ENCODE data around the gene AP5M1.
"Not testable (repeated sequence)": the region's sequence is repeated elsewhere in the genome, so short reads cannot be mapped to it uniquely, and the experiment has no call there.

AP5M1 gene, protein sequence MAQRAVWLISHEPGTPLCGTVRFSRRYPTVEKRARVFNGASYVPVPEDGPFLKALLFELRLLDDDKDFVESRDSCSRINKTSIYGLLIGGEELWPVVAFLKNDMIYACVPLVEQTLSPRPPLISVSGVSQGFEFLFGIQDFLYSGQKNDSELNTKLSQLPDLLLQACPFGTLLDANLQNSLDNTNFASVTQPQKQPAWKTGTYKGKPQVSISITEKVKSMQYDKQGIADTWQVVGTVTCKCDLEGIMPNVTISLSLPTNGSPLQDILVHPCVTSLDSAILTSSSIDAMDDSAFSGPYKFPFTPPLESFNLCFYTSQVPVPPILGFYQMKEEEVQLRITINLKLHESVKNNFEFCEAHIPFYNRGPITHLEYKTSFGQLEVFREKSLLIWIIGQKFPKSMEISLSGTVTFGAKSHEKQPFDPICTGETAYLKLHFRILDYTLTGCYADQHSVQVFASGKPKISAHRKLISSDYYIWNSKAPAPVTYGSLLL

DNA sequence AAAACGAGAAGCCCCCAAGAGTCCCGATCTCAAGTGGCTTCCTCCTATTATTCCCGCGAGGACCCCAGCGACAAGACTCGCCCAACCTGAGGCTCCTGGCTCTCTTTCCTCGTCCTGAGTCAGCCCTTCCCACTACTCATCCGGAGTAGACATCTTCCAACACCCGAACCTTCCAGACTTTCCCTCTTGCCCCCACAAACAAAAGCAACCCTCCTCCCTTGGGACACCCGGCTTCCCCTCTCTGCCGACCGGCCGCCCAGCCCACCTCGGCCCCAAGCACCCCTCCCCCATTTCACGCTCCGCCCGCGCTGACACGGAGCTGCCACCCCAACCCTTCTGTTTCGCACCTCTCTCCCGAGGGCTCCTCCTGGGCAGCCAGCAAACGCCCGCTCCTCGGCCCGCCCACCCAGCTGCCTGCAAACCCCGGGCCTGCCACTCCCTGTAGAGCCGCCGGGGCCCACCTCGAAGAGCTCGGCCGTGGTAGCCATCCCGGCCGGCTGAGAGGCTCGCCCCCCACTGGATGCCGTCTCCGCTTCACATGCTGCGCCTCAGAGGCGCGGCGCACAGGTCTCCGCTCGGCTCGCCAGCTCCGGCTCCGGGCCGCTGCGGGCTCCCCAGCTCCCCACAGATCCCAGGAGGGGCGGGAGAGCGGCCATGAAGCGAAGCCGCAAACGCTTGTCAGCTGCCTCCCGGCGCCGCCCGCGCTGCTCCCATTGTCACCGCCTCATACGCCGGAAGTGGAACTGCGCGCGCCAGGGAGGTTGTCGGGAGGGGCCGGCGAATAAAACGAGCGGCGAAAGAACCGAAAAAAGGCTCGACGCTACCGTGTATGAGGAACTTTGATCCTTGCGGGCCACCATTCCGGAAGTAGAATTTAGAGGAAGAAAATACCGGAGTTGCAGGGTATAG lies at the start of gene AP5M1, which contains the start of gene EXOC5:
Gene AP5M1 (plus strand): TSS at position 811 of the 909 bp plus-strand sequence. CDS start 344 bp downstream, outside the sequence.
Gene EXOC5 (minus strand): TSS at position 745 of the 909 bp plus-strand sequence. CDS start 257 bp downstream, at position 488.
- peak; percentile 81 for DNase-seq (ENCODE audit: low read depth)

DNA sequence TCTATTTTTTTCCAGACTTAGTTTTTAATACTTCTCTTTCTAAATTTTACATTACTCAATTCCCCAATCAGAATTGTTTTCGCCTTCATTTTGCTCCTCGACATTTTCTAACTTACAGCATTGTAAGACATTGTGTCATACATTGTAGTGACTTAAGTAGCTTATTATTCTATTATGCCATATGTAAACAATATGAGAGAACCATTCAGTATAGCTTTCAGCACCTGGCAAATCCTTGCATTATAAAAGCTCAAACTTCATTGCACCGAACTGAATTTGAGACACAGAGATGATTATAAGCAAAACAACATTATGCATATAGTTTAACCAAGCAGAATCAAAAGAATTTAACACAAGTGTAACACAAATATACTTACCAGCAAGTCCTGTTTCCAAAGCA lies 46.8 kb upstream of the AP5M1 start:
- no peak for DNase-seq (ENCODE audit: low read depth)

DNA sequence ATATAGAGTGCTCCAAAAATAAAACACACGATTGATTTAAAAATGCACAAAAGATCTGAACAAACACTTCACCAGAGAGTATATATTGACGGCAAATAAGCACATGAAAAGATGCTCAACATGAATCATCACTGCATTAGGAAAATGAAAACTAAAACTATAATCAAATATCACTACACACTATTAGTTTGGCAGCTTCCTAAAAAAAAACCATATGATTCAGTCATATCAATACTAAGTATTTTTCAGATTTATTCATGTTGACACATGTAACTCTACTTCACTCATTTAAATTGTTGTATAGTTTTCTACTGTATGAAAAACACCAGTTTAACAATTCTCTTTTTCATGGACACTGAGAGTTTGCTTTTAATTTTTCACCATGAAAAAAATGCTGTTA lies 41.7 kb upstream of the AP5M1 start:
- DNase-seq (ENCODE audit: low read depth) = no peak

DNA sequence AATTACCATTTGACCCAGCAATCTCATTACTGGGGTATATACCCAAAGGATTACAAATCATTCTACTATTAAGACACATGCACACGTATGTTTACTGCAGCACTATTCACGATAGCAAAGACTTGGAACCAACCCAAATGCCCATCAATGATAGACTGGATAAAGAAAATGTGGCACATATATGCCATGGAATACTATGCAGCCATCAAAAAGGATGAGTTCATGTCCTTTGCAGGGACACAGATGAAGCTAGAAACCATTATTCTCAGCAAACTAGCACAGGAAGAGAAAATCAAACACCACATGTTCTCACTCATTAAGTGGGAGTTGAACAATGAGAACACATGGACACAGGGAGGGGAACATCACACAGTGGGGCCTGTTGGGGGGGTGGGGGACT lies 40.5 kb upstream of the AP5M1 start:
- DNase-seq (ENCODE audit: low read depth) = not testable (repeated sequence)

DNA sequence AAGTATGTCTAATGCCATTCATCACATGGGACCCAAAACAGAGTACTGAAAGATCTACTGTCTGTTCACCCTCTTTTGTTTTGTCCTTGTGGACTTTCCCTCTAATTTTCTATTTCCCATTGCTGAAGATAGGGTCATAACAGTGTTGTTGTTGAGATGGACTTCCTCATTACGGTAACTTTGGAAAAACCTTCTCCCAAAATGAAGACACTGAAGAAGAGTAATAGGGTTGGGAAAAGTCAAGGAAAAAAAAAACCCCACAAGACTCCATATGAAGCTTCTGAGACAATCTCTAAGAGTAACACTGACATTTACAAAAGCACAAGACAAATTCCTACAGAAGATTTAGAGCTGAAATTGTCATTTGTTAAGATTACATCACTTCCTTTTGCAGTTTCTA lies 36.8 kb upstream of the AP5M1 start:
- DNase-seq (ENCODE audit: low read depth) = no peak

DNA sequence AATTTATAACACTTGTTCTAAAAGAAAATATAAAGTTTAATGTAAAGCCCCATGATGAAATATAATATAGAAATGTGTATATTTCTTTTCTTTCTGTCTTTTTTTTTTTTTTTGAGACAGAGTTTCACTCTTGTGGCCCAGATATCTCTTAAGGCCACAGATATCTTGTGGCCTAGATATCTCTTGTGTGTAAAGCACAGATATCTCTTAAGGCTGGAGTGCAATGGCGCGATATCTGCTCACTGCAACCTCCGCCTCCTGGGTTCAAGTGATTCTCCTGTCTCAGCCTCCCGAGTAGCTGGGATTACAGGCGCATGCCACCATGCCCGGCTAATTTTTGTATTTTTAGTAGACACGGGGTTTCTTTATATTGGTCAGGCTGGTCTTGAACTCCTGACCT lies 28.7 kb upstream of the AP5M1 start:
- not testable (repeated sequence) for DNase-seq (ENCODE audit: low read depth)

DNA sequence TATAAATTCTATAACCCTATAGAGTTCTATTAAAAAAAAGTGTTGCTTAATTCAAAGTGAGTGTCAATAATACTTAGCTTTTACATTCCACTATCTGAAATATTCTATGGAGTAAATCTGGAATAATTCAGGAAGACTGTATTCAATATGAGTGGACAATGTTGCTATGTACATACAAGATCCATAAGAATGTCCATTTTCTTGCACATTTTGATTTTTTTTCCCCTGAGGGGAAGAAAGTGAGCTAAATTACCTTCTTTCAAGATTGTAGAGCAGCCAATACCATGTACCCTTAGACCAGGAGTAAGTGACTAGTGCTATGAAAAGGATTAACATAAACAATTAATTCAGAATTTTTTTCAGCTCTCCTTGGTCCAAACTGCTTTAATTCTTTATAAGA lies 25.5 kb upstream of the AP5M1 start:
- no peak for DNase-seq (ENCODE audit: low read depth)

DNA sequence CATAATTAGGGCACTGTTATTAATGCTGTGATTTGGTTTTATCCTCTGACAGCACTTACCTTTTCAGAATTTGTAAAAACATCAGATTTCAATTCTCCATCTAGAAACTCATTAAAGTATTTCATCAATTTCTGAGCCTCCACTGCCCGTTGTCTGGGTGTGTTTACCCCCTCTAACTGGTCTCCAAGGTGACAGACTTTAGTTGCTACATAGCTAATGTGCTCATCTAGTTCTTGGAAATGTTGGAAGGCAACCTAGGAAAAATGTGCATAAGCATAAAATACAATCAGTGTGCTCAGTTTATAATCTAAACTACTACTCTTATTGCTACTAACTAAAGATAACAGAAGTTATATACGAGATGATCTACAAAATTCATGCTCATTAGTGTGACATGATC lies 24.7 kb upstream of the AP5M1 start:
- DNase-seq (ENCODE audit: low read depth) = no peak

DNA sequence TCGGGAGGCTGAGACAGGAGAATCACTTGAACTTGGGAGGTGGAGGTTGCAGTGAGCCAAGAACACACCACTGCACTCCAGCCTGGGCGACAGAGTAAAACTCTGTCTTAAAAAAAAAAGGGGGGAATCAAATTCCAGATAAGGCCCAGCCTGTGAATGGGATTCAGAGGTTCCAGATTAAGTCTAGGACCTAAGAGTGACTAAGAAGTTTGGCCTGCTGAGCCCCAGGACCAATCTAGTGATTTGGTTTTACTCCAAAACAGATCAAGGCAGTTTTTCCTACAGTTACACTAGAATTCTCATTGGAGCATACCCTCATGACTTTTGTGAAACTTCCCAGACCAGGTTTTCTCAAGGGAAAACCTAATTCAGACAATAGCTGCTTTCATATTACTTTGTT lies 22.8 kb upstream of the AP5M1 start:
- no peak for DNase-seq (ENCODE audit: low read depth)

DNA sequence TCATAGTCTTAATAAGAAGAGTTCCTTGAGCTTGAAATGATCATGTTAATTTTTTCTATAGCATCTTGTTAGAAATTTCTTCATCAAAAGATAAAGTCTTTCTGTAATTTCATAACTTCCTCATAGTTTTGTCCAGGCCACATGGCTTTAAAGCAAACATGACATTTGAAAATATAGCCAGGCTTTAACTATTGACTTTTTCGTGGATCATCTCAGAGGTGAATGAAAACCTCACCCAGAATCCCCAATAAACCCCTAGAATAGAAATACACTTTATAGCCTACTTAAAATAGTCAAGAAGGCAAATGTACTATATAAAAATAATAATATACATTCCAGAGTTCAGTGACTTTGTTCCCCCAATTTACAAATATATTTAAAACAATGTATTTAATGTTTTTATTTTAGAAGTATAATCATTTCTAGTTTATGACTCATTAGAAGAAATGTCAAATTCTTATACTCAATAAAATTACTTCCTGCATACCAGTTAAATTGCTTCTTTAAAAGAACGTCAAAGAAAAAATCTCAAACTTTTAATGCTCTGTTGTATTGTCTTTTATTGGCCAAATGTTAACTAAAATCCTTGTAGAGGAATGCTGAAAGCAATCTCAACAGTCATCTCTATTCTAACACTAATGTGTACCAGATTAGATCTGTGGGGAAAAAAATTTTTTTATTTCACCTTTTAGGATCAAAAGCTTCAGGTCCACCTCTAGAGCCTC lies 21.7 kb upstream of the AP5M1 start:
- DNase-seq (ENCODE audit: low read depth) = no peak

DNA sequence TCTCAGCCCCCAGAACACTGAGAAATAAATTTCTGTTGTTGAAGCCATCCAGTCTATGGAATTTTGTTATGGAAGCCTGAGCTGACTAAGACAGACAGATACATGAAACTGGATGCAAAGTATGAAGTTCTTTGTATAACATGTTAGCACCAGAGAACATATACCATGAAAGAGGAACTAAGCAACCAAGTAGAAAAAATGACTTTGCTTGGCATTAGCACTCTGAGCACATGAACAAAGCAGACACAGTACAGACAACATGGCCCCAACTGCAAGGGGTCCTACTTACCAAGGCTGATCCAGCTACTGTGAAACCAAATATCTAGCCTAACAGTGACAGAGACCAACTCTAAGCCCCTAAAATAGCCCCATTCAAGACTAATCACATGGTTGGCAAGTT lies 13.9 kb upstream of the AP5M1 start:
- no peak for DNase-seq (ENCODE audit: low read depth)

DNA sequence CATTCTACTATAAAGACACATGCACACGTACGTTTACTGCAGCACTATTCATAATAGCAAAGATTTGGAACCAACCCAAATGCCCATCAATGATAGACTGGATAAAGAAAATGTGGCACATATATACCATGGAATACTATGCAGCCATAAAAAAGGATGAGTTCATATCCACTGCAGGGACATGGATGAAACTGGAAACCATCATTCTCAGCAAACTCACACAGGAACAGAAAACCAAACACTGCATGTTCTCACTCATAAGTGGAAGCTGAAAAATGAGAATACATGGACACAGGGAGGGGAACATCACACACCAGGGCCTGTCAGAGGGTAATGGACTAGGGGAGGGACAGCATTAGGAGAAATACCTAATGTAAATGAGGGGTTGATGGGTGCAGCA lies 10.6 kb upstream of the AP5M1 start:
- DNase-seq (ENCODE audit: low read depth) = not testable (repeated sequence)

DNA sequence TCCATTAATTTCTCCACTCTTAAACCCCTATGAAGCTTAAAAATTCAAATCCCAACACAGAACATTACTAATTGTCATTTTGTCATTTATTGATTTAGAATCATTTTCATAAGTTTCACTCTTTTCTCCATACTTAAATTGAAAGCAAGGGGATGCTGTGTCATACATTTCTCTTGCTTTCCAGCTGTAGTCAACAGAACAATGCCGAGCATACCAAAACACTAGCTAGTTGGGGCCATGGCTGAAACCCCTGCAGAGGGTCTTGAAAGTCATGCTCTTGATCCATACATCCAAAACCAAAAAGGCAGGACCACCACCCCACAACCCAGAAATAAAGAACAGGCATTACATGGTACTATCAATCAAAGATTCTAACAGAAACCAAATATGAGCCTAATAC lies 9.1 kb upstream of the AP5M1 start:
- no peak for DNase-seq (ENCODE audit: low read depth)

DNA sequence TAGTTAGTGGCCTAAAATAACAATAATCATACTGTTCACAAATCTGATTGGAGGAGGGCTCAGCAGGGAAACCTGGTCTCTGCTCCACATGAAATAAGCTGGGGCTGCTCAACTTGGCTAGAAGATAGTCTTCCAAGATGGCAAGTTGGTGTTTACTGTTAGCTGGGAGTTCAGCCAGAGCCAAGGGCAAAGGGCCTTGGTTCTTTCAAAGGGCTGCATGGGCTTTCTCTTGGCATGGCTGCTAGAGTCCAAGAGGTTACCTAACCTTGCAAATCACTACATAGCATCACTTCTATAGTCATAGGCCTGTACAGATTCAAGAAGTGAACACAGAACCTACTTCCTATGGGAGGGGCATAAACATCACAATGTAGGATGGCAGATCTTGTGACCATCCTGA lies 7.2 kb upstream of the AP5M1 start:
- DNase-seq (ENCODE audit: low read depth) = no peak

DNA sequence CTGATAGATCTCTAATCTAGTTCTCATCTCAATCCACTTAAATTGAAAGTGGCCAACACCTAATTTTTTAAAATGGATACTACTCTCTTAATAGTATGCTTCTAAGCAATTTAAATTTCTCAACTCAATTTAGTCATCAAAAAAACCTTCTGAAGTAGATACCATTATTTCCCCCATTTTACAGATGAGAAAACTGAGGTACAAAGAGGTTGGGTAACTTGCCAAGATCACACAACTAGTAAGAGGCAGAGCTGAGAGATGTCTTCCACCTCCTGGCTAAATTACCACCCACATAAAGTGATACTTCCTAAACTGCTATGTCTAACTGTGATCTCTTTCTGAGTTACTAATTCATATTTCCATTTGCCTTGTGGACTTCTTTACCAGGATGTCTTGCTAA lies 6.7 kb upstream of the AP5M1 start:
- no peak for DNase-seq (ENCODE audit: low read depth)

DNA sequence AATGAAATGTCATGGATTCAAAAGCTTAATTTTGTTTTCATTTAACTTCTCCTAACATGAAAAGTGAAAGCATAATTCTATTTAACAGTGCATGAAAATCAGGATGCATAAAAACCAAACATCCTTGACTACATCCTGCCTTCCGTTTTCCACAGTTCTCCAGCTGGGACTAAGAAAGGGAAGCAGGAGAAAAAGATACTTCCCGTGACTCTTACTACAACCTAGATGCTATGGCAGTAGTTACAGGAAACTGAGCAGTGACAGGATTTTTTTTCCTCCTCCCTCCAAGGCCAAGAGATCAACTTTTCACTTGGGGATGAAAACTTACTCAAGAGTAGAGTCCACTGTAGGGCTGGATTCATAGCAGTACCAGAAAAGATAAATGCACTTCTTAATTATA lies 2.7 kb upstream of the AP5M1 start:
- DNase-seq (ENCODE audit: low read depth) = no peak

DNA sequence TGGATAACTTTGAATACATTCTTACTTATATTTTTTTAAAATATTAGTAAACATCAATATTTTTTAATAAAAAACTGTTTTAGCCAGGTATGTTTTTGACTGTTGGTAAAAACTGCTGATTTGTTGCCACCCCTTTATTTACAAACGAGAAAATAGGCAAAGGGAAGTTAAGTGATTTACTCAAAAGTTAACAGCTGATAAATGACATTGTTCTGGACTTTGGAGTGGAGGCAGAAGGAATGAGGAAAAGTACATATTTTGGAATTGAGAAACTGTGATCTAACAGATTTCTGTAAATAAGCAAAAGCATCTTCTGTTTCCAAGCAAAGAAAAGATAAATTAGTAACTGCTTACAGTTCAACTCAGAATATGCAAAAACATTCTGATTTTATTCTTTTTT lies 4.5 kb downstream of the AP5M1 start:
- no peak for DNase-seq (ENCODE audit: low read depth)

DNA sequence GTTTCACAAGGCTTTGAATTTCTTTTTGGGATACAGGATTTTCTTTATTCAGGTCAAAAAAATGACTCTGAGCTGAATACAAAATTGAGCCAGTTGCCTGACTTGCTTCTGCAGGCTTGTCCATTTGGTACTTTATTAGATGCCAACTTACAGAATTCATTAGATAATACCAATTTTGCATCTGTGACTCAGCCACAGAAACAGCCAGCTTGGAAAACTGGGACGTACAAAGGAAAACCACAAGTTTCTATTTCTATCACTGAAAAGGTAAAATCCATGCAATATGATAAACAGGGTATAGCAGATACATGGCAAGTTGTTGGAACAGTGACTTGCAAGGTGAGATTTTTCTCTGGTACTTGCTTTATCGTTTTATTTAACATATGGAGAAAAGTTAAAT lies 5.8 kb downstream of the AP5M1 start:
- no peak for DNase-seq (ENCODE audit: low read depth)

DNA sequence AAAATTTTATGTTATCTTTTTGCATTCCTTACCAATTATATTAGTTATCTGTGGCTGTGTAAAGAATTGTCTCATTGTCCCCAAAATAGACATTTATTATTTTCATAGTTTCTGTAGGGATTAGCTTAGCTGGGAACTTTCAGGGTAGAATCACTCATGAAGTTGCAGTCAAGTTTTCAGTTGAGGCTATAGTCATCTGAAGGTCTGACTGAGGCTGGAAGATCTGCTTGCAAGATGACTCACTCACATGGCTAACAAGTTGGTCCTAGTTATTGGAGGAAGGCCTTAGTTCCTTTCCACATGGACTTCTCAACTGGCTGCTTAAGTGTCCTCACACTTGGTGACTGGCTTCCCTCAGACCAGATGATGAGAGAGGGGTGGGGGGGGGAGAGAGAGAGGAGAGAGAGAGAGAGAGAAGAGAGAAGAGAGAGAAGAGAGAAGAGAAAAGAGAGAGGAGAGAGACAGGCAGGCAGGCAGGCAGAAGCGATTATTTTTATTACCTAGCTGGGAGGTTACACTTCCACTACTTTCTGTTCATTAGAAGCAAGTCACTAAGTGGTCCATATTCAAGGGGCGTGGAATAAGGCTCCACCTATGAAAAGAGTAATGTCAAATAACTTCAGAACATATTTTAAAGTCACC lies 6.4 kb downstream of the AP5M1 start:
- no peak for DNase-seq (ENCODE audit: low read depth)

DNA sequence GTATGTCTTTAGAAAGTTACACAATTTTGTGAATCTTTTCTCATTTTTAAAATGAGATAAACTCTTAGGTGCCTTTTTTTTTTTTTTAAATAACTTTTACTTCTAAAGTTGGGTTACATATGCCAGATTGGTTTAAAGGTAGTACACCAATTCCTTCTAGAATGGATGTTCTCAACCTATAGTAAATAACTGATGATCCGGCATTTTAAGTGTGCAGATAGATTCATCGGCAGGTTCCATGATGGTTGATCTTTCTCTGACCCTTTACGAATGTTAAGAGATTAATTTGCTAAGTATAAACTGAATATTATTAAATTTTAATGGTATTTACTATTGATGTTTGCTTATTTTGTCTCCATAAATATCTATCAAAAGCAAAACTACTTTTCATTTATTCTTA lies 8.3 kb downstream of the AP5M1 start:
- DNase-seq (ENCODE audit: low read depth) = no peak

DNA sequence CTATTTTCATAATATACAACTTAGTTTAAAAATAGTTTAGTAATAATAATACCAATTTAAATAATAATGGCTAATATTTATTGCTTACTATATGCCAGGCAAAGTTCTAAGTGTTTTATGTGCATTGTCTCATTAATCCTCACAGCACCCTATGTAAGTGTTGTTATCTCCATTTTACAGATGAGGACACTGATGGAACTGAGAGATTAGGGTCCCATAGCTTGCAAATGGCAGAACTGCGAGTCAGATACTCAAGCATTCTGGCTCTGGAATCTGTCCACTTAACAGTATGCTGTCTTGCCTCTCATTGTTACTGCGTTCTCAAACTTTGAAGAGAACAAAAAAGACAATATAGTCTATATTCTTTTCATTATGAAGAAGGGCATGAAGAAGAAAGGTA lies 19.0 kb downstream of the AP5M1 start:
- no peak for DNase-seq (ENCODE audit: low read depth)

DNA sequence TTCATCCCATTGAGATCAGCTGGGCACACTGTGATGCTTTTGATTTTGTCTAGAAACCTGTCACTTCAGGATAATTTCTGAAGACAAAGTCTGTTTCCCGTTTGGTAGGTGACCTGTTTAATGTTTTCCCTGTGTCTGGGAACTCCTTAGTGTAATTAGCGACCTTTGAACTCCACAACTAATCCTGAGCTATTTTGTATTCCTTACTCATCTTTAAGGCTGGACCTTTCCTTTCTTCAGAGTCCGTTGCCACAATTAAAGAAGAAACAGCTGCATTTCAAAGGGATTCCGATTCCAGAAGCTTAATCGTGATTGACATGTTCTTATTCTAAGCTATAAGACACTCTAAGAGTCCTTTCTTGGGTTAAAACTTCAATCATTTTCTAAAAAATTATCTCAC lies 22.0 kb downstream of the AP5M1 start:
- DNase-seq (ENCODE audit: low read depth) = no peak
